Effector CD8-positive, alpha-beta T cell (primary cell): Measurements from ENCODE around the gene NR2C2AP.

Experiments
- DNase-seq: peaks from one replicate; lab custom pipeline; 2025; lab: John Stamatoyannopoulos, UW

Gene NR2C2AP

GRCh38 chr19:19214892-19215291 lies 11.7 kb upstream of the NR2C2AP start:
- peak; percentile 7 for DNase-seq

- DNase-seq, result no peak
These were observed 10.9 kb upstream of the NR2C2AP start for GRCh38 chr19:19214159-19214490.

GRCh38 chr19:19213426-19214158 lies 10.4 kb upstream of the NR2C2AP start:
- DNase-seq, result no peak

GRCh38 chr19:19212916-19213315 lies 9.7 kb upstream of the NR2C2AP start:
- no peak for DNase-seq

- no peak for DNase-seq
These were observed 8.5 kb upstream of the NR2C2AP start, which contains the start of gene NCAN for GRCh38 chr19:19211499-19212420. Gene NCAN (plus strand): TSS chr19:19211958. CDS start chr19:19216954, 4,996 bp downstream.

- no peak for DNase-seq
These were observed 6.2 kb upstream of the NR2C2AP start for GRCh38 chr19:19209372-19209771.

- DNase-seq, result no peak
These were observed 4.7 kb upstream of the NR2C2AP start for GRCh38 chr19:19207637-19208572.

GRCh38 chr19:19206938-19207337 lies 3.7 kb upstream of the NR2C2AP start:
- no peak for DNase-seq

- DNase-seq, result no peak
These were observed 2.5 kb upstream of the NR2C2AP start for GRCh38 chr19:19205416-19206410.

GRCh38 chr19:19204181-19204580 lies 967 bp upstream of the NR2C2AP start:
- DNase-seq, result no peak

- DNase-seq, result no peak
These were observed 555 bp downstream of the NR2C2AP start for GRCh38 chr19:19202707-19203011.

GRCh38 chr19:19201697-19202630 lies 1.2 kb downstream of the NR2C2AP start:
- DNase-seq, result no peak

GRCh38 chr19:19193926-19194325 lies 9.3 kb downstream of the NR2C2AP start:
- no peak for DNase-seq

GRCh38 chr19:19192910-19193423 lies 10.2 kb downstream of the NR2C2AP start:
- no peak for DNase-seq

- DNase-seq, result peak; percentile 97
These were observed 10.9 kb downstream of the NR2C2AP start, which contains the start of the genes BORCS8 and RFXANK for GRCh38 chr19:19192078-19192882. Gene BORCS8 (minus strand): TSS chr19:19192152. CDS start chr19:19192117, 35 bp downstream. Gene RFXANK (plus strand): TSS chr19:19192258. CDS start chr19:19193947, 1,689 bp downstream.

GRCh38 chr19:19191768-19192077 lies 11.5 kb downstream of the NR2C2AP start:
- no peak for DNase-seq

GRCh38 chr19:19186742-19187141 lies 16.5 kb downstream of the NR2C2AP start:
- no peak for DNase-seq
